Femur (tissue), 1 donor: ENCODE data around the gene FSCN2.
"Not testable (repeated sequence)": the region's sequence is repeated elsewhere in the genome, so short reads cannot be mapped to it uniquely, and the experiment has no call there.

Experiments
- DNase-seq: peaks from one replicate; pipeline ENCODE4 v3.0.0-alpha.2; 2017

Gene FSCN2

DNA sequence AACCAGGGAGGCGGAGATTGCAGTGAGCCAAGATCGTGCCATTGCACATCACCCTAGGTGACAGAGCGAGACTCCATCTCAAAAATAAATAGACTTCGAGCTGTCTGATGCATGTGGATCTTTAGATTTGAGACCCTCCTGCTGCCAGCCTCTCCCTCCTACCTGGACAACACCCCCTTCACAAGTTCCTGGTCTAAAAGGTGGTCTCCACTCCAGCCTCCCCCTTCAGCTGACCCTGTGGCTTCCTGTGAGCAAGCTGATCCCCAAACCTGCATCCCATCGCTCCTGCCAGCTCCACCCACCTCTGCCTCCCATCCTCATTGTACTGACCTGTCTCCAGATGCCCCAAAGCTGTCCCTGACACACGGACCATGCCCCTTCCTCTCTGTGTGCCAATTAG is 51.1 kb downstream of the FSCN2 start:
- DNase-seq = no peak

DNA sequence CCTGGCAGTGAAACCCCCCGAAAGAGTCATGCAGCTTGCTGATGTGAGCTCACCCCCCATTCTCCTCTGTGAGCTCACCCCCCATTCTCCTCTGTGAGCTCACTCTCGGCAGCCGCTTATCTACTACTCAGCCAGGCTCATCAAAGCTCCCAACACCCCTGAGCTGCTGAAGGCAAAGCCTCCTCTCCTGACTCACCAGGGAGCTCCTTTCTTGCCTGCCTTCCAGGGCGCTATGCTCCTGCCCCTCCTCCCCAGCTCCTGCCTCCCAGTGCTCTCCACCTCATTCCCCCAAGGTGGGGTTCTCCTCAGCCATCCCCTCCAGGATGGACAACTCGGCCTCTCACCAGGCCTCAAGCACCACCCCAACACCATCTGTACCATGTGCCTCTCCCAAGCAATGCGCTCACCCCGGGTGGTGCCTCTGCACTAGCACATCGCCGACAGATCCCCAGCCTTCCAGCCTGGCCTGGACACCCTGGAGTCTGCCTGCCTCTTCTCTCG is 51.7 kb downstream of the FSCN2 start:
- DNase-seq = no peak

DNA sequence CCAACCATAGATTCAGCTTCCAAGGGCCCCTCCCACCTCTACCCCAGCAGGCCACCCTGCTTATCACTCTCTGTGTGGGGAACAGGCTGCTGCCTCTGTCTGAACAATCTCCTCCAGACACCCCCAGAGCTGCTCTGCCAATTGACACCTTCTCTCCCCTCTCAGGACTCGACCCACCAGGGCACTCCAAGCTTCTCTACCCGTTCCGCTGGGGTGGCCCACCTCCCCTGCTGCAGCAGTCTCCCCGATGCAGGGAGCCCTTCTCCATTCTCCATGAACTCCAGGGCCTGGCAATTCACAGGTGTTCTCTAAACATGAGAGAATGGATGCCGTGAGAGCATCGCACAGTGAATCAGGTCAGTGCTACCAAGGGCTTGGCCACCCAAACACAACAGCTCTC is 52.3 kb downstream of the FSCN2 start:
- DNase-seq = no peak

DNA sequence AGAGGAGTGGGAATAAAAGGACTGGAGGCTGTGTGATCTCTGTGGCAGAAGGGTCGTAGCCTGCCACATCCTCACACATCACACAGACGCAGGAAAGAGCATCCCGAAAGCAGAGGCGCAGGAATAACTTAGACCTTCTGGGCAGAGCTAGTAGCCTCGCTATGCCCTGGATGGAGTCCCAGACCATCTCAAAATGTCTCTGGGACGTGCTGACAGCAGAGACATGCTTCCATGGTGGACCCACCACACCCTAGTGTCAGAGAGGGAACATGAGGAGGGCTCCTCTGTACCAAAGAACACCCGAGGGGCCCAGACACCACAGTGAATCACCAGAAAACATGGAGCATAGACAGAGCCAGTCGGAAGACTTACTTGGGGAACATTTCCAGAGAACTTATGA is 53.6 kb downstream of the FSCN2 start:
- no peak for DNase-seq

DNA sequence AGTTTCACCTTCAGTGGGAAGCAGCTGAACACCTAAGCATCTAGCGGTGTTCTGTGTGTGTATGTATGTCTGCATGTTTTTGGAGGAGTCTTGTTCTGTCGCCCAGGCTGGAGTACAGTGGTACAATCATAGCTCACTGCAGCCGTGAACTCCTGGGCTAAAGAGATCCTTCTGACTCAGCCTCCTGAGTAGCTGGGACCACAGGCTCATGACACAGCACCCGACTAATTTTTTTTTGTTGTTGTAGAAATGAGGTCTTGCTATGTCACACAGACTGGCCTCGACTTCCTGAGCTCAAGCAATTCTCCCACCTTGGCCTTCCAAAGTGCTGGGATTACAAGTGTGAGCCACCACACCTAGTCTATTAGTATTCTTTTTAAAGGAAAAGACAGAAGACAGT is 54.2 kb downstream of the FSCN2 start:
- no peak for DNase-seq

DNA sequence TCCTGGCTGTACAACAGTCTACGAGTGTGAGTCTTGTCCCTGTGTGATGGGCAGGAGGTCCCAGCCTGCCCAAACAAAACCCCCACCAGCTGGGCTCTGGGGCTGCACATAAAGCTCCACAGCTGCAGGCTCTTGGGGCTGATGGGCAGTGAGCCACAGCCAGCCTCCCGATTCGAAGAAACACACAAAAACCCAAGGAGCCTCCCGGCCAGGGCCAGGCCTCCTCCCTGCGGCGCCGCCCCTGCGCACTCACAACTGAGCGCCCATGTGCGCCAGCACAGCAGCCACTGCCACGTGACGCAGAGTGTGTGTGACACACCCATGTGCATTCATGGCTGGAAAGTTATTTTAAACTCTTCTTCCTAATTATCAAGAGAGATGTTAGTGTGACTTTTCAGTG is 54.6 kb downstream of the FSCN2 start:
- DNase-seq = no peak

DNA sequence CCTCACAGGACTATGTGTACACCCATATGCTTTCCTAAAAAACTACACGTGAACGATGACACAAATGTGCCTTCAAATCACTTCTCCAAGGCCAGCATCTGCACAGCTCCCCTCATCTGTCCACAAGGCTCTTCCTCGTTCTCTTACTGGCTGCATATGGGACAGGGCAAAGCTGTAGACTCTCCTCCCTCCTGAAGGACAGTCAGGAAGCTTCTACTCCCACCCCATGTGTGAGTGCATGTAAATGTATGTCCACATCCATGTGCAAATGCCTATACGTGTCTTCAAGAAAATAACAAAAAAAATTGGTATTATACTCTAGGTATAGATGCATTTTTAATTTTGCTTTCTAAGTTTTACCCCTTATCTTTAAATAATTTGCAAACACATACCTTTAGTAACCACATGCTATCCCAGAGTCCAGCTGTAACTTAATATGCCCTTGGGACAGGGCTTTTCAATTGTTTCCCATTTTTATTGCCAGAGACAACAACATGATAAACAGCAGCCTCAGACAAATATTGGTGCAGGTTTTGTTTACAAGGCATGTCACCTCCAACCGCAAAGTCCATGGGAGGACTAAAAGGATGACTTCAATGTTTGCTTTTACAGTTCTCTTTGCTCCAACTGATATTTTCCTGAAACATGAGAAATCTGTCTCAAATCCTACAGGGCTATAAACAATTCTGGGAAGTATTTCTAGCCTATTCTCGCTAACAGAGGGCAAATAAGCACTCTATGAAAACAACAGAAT is 55.6 kb downstream of the FSCN2 start:
- DNase-seq = no peak

DNA sequence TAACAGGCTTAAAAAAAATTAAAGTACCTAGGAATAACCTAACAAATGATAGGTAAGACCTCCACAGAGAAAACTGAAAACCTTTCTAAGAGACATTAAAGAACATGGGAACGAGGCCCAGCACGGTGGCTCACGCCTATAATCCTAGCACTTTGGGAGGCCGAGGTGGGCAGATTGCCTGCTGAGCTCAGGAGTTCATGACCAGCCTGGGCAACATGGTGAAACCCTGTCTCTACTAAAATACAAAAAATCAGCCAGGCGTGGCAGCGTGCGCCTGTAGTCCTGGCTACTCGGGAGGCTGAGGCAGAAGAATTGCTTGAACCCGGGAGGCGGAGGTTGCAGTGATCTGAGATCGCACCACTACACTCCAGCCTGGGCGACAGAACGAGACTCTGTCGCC is 56.6 kb downstream of the FSCN2 start:
- DNase-seq = not testable (repeated sequence)

DNA sequence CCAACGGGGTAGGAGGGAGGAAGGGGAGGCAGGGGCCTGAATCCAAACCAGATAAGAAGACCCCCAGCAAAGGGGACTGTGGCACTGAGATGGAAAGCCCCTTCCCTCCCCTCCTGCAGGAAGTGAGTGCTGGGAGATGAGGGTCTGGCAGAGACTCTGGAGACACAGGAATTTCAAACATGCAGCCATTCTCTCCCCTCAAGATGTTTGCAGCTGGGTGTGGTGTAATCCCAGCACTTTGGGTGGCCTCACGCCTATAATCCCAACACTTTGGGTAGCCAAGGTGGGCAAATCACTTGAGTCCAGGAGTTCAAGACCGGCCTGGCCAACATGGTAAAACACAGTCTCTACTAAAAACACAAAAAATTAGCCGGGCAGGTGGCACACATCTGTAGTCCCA is 57.9 kb downstream of the FSCN2 start:
- DNase-seq = no peak
